ENCODE measurements around the gene NOTCH2. TPM values are rescaled to one million over a fixed set of nuclear protein-coding genes. Genes with fewer than 3 reads are reported as not detected.

NOTCH2 gene
- total RNA-seq, 1 experiment from 2014 or later: 62.9 TPM

GRCh38 chr1:119964673-119965363 lies 104.6 kb downstream of the NOTCH2 start:
- BruUV-seq (replicated peaks): no TSS peak
- no peak overlapping the region for H3K4me2 ChIP-seq (ENCODE audit: low read length)
- no peak for TF ChIP-seq EGR1 (IDR thresholded peaks at IDR 0.05; ENCODE audit: low read depth)
- TF ChIP-seq REST (IDR thresholded peaks at IDR 0.05; ENCODE audit: low read depth): no peak
- TF ChIP-seq CTCF (IDR thresholded peaks at IDR 0.05 in 2 of 3, conservative IDR thresholded peaks at IDR 0.05 in 1 of 3; ENCODE audit: borderline replicate concordance in 1 of 3, insufficient read depth in 1 of 3, low read depth in 2 of 3, low read length in 2 of 3): no peak
- no peak for TF ChIP-seq CEBPB (IDR thresholded peaks at IDR 0.05; ENCODE audit: low read depth)
- TF ChIP-seq EZH2phosphoT487 (IDR thresholded peaks at IDR 0.05; ENCODE audit: borderline replicate concordance): no peak
- no peak for TF ChIP-seq SIN3A (IDR thresholded peaks at IDR 0.05; ENCODE audit: low read depth)
- TF ChIP-seq CBX3 (IDR thresholded peaks at IDR 0.05; ENCODE audit: low read depth): no peak
- TF ChIP-seq RAD21 (IDR thresholded peaks at IDR 0.05; ENCODE audit: low read depth): no peak
- no peak for TF ChIP-seq ZBTB33 (IDR thresholded peaks at IDR 0.05; ENCODE audit: extremely low read depth, insufficient replicate concordance, low read length)
- TF ChIP-seq TCF7L2 (IDR thresholded peaks at IDR 0.05; ENCODE audit: borderline replicate concordance, extremely low read depth, insufficient read depth, insufficient read length): no peak
- TF ChIP-seq POLR2A (IDR thresholded peaks at IDR 0.05; ENCODE audit: borderline replicate concordance, extremely low read depth, insufficient read depth, insufficient read length): no peak
- DNase-seq (ENCODE audit: low read depth, low spot score): no peak
- H3K9me2 ChIP-seq (ENCODE audit: insufficient read depth): no peaks in the 10 kb centered on the region
- no peaks in the 10 kb centered on the region for H4K20me1 ChIP-seq (ENCODE audit: insufficient read depth)
- H3K9ac ChIP-seq (ENCODE audit: low read length): no peak overlapping the region
- no peaks in the 10 kb centered on the region for H3K27me3 ChIP-seq (ENCODE audit: insufficient read depth, low read length)
- peaks cover 0 to 3% of the 10 kb centered on the region in 2 experiments; a peak in 1 of 4 replicates for H3K4me1 ChIP-seq (ENCODE audit: control insufficient read depth in 1 of 2, insufficient read depth in 2 of 2, low read length in 2 of 2)
- intact Hi-C loops (cut with micrococcal nuclease): loop anchor here (10.0 kb wide), 1 partner anchor 350 kb away; no protein-coding TSS in a partner anchor
- H3K4me3 ChIP-seq (replicated peaks in 1 of 2; ENCODE audit: low read depth in 1 of 2, low read length in 2 of 2): no peak overlapping the region
- RAD21 ChIA-PET (ENCODE audit: low non-redundant PET in 1 of 2, low total read pairs in 2 of 2, uncharacterized antibody in 2 of 2, unreplicated experiment in 2 of 2): no interaction called here
- H3K27ac ChIP-seq (ENCODE audit: low read depth, low read length): no peak overlapping the region
- H3K79me2 ChIP-seq (ENCODE audit: insufficient read depth, low read length): no peaks in the 10 kb centered on the region
- H3K9me3 ChIP-seq (ENCODE audit: control insufficient read depth in 1 of 2, insufficient read depth in 1 of 2, low read depth in 1 of 2, low read length in 2 of 2): no peaks in the 10 kb centered on the region
- CTCF ChIA-PET: interaction anchor here (0.8 to 1.5 kb wide), 2 partner anchors 10 to 16 kb away, joined by 3 to 4 read pairs; no protein-coding TSS in a partner anchor
- H3K36me3 ChIP-seq (ENCODE audit: control insufficient read depth in 1 of 2, insufficient read depth in 2 of 2, low read length in 2 of 2): peaks cover 11 to 27% of the 10 kb centered on the region in 2 experiments; a peak in 3 of 4 replicates
- H2AFZ ChIP-seq (ENCODE audit: low read depth, low read length, poor library complexity, severe bottlenecking): no peak overlapping the region
- no peak for ATAC-seq
- POLR2A ChIA-PET: no interaction called here

Measured in HCT116 (cell line).